K562 (cell line): ENCODE results near the gene TANC1. TPM values are rescaled to one million over a fixed set of nuclear protein-coding genes. Genes with fewer than 3 reads are reported as not detected.

ENCODE experiments used
- CREB3L1 ChIP-seq: fragments of 450-650 bp; IDR thresholded peaks from 2 replicates; pipeline ENCODE4 v1.6.1; 2014; ENCODE audit warnings: low read depth, mild to moderate bottlenecking, moderate library complexity, borderline replicate concordance
- GTF3C2 ChIP-seq: IDR thresholded peaks from 3 replicates; pipeline ENCODE4 v1.6.1; 2011; ENCODE audit warnings: borderline replicate concordance, mild to moderate bottlenecking, moderate library complexity; ENCODE audit not compliant: insufficient read length; ENCODE audit errors: extremely low read depth
- MCM5 ChIP-seq: fragments of 450-650 bp; IDR thresholded peaks from 2 replicates; pipeline ENCODE4 v1.6.1; 2016; ENCODE audit warnings: low read depth
- NR3C1 ChIP-seq: sonication (generic); formaldehyde crosslinking; IDR thresholded peaks from 2 replicates; pipeline ENCODE4 v1.8.1; 2022; ENCODE audit warnings: missing genetic modification reagents
- PTTG1 ChIP-seq: fragments of 450-650 bp; IDR thresholded peaks from 2 replicates; pipeline ENCODE4 v1.6.1; 2016; ENCODE audit warnings: low read depth, mild to moderate bottlenecking, missing genetic modification characterization, missing compliant biosample characterization
- SMARCE1 ChIP-seq: fragments of 450-650 bp; IDR thresholded peaks from 2 replicates; pipeline ENCODE4 v1.7.1; 2016; ENCODE audit warnings: mild to moderate bottlenecking
- STAT6 ChIP-seq: sonication (generic); formaldehyde crosslinking; IDR thresholded peaks from 2 replicates; pipeline ENCODE4 v1.8.1; 2023; ENCODE audit warnings: mild to moderate bottlenecking, missing genetic modification reagents
- ZNF224 ChIP-seq: sonication (generic); formaldehyde crosslinking; IDR thresholded peaks from 2 replicates; pipeline ENCODE4 v1.8.0; 2022; ENCODE audit warnings: mild to moderate bottlenecking, missing genetic modification reagents
- ZNF407 ChIP-seq: fragments of 450-650 bp; IDR thresholded peaks from 2 replicates; pipeline ENCODE4 v1.6.1; 2016; ENCODE audit warnings: low read depth
- ZNF830 ChIP-seq: fragments of 250-450 bp; sonication (Bioruptor Pico); IDR thresholded peaks from 2 replicates; pipeline ENCODE4 v1.5.0; 2021; ENCODE audit warnings: mild to moderate bottlenecking
- polyA plus RNA-seq, 8 experiments: library from polyadenylated mRNA; depleted of rRNA in 4 of 8; stranded (reverse) in 5 of 8; unstranded in 3 of 8; fragments of >200 nt; fragmentation: Nextera tagmentation in 2 of 8; fragmentation: Illumina TruSeq in 1 of 8; extraction: Ambion mirVana in 2 of 8; extraction: Trizol in 1 of 8; gene quantifications; 2 replicates each; pipeline versions ENCODE4 v1.2.1 to v1.2.3, GENCODE V29; 2011 to 2014; ENCODE audit warnings: inconsistent platforms in 1 of 8, missing spikeins in 1 of 8
- total RNA-seq, 7 experiments: library from RNA; depleted of rRNA in 6 of 7; stranded (reverse); fragments of >200 nt in 6 of 7; fragmentation: Illumina TruSeq in 2 of 7; extraction: Trizol in 2 of 7; gene quantifications; 2 replicates each; pipeline versions ENCODE4 v1.2.1 to v1.2.3, GENCODE V29; 2011 to 2021; ENCODE audit warnings: low replicate concordance in 1 of 7

Gene TANC1
- total and polyA plus RNA-seq, 9 of the 15 experiments (the other 6 are each of a cell fraction or from before 2014, with no cell fraction given) = under 0.01 to 0.20 (median 0.07) TPM; not detected in 1

- TF ChIP-seq GTF3C2 (no peak), ZNF407 (no peak), MCM5 (no peak), STAT6 (CRISPR knock-in tag) (no peak), NR3C1 (no peak), CREB3L1 (no peak), PTTG1 (no peak), ZNF830 (CRISPR knock-in tag) (no peak), ZNF224 (CRISPR knock-in tag) (no peak), SMARCE1 (peak; percentile 88; the same call in 1 of the 2 replicates)
These were observed 183.8 kb downstream of the TANC1 start (continued) for GRCh38 chr2:159152128-159152778.
